ENCODE measurements around the gene MYO10.

Gene MYO10

DNA sequence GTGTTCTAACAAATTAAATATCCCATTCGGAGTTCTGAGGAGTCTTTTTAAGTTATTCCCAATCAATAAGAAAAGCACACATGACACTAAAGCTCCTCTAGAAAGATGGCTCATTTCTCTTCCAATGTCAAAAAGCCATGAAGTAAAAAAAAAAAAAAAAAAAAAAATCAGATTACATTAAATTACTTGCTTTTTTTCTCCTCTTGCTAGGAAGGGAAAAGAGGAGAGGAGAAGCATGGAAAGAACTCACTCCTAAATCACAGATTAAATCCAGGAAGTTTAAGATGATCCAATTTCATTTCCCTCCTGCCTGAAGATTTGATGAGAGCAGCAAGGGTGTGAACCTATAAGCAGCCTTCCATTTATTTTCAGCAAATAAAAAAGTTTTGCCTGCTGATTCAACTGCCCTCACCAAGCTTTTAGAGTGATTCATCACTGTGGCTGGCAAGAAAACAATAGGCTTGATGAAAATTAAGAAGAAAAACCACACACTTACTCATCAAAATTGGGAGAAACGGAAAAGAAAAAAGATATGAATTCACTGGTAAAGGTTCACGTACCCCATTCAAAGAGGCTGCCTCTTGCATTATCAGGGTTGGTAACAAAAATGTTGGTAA is 19.7 kb downstream of the MYO10 start:
- DNase-seq (ENCODE audit: low spot score): no peak

DNA sequence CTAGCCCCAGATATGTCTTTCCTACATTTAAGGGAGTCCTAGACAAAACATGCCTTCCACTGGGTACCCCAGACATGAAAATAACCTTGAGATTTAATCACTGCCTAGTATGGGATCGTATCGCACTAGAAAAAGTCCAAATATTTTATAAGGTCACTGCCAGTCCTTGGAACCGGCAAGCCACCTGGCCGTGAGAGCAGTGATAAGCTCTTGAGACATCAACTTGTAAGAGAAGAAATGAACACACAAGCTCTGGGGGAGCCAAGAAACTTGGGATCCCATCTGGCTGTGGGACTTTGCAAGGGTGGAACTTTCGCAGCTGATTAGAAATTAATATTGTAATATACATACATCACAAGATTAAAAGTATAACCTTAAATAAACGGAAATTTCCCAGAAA is 21.5 kb downstream of the MYO10 start:
- no peak for DNase-seq (ENCODE audit: low spot score)

DNA sequence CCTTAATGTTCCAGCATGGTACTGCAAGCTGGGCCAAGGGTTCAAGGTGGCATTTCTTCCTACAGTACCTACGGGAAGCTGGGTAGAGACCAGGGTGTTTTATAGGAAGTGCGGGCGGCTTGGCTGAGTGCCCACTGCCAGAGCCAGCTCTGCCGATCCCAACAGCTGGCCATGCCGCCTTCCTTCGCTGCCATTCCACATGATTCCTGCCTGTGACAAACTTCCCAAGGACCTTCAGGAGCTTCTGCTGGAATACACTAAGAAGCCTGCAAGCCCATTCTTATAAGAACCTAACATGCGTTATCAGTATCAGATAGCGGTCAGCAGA is 22.0 kb downstream of the MYO10 start:
- DNase-seq (ENCODE audit: low spot score): no peak

DNA sequence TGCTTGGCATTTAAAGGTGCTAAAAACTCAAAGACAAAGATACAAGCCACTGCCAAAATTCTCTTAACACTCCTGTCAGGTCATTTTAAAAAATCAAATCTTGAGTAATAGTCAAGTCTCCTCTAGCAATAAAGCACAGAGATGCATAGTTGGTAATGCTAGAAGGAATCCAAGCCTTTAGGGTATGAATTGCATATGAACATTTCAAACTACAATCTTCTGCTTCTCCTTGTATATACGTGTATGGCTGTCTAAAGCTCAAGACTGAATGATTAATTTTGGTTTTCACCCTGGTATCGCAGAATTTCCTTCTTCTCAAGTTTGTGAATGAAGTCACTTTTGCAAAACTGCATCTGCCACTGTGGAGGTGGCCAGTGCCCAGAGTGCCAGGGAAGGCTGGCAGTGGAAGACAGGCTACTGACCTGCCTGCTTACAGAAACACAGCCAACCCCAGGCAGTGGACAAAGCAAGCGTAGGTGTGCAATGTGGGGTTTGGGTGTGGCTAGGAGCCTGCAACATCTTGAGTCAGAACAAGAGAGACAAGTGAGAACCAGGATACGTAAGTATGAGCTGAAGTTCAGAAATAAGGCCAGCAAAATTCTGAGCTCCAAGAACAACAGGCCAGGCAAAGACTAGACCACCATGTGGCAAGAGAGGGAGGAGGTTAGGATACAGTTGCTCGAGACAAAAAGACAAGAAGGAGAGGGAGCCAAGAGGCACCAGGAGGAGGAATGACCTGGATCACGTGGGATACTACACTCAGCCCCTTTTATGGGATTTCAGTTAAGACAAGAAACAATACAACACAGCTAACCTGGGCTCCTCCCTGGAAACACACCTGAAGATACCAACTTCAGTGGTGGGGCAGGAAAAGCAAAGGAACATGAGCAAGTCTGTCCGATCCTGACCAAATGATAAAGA is 22.6 kb downstream of the MYO10 start:
- no peak for DNase-seq (ENCODE audit: low spot score)

DNA sequence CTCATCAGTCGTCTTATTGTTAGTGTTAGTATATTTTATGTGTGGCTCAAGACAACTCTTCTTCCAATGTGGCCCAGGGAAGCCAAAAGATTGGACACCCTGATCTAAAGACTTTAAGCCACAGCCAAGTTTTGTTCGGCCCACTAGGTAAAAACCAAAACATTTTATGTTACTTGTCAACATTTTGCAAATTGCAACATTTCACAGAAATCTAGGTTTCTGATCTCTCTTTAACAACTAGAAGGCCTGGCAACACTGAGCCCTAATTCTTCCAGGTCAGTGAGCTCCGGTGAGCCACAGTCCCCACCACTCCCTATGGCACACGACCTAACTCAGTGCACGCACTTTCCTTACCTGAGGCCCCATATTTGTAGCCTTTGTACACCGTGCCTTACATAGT is 24.0 kb downstream of the MYO10 start:
- no peak for DNase-seq (ENCODE audit: low spot score)

DNA sequence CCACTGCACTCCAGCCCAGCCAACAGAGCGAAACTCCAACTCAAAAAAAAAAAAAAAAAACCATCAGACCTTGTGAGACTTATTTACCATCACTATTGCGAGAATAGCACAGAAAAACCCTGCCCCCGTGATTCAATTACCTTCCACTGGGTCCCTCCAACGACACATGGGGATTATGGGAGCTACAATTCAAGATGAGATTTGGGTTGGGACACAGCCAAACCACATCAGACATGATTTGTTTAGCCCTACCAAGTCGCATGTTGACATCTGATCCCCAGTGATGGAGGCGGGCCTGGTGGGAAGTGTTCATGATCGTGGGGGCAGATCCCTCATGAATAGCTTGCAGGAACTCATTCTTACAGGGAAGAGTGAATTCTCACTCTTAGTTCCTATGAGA is 26.6 kb downstream of the MYO10 start:
- DNase-seq (ENCODE audit: low spot score): no peak

DNA sequence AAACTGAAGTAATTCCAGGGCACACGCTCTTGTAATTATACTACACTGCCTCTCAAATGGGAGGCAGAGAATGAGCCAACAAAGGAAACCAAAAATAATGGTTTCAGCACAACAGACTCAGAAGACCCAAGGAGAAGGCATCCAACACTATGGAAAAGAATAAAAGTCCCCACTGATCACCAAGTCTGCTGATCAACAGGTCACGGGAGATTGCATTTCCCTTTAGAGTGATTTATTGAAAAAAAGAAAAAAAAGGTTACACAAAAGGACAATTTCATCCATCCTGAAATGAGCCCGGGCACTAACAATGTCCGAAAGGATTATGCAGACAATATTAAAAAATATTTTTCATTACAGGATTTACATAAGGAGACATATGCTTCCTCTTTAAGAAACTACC is 28.8 kb downstream of the MYO10 start:
- DNase-seq (ENCODE audit: low spot score): no peak

DNA sequence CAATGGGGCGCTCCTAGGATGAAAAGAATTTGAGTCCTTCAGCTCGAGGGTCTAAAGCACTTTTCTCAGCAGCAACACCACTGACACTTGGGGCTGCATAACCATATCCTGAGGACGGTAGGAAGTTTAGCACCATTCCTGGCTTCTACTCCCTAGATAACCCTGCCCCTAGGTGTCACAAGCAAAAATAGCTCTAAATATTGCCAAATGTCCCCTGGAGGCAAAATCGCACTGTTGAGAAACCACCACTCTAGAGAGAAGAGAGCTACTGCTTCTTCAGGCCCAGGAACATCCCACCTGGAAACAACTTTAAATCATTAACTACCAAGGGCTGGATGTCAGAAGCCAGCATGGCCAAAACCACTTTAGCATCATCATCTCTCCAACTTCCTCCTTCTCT is 29.8 kb downstream of the MYO10 start:
- DNase-seq (ENCODE audit: low spot score): no peak

DNA sequence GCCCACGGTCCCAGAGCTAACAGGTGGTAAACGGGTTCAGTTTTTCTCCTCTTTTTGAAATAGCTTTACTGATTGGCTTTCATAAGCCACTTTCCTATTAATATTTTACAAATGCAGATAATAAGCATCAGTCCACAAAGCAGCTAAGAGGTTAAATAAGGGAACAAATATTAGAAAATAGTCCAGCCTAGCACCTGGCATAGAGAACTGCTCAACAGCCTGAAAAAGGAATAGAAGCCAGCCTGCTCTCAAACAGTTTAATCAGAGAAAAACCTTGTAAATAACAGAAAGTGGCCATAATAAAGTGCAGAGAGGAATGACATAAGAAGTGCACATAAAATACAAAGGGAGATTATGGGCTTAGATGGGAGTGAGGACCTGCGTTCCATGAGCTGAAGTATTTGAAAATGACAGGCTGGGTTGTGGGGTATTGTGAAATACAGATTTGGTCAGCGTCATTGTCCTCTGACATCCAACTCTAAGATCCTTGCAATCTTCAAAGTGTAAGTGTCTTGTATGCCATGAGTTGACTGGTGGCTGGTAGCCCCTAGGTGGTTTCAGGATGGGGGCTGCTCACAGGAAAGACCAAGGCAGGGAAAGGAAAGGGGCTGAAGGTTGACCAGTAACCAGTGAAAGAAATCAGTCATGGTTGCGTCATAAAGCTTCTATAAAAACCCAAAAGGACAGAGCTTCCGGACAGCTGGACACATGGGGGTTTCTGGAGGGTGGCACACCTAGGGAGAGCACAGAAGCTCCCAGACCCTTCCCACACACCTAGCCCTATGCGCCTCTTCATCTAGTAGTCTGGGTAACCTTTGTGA is 32.4 kb downstream of the MYO10 start:
- DNase-seq (ENCODE audit: low spot score): no peak

DNA sequence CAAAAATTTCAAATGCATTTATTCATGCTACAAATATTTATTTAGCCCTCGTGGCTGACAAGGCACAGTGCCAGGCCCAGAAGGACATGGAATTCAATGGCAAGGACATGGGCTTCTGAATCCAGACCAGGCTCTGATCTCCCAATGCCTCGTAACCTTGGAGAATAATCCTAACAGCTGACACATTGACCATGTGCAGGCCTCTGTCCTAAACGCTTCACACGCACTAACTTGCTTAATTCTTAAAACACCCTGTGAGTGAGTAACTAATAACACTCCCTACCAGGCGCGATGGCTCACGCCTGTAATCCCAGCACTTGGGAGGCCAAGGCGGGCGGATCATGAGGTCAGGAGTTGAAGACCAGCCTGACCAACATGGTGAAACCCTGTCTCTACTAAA is 33.2 kb downstream of the MYO10 start:
- DNase-seq (ENCODE audit: low spot score): no peak

DNA sequence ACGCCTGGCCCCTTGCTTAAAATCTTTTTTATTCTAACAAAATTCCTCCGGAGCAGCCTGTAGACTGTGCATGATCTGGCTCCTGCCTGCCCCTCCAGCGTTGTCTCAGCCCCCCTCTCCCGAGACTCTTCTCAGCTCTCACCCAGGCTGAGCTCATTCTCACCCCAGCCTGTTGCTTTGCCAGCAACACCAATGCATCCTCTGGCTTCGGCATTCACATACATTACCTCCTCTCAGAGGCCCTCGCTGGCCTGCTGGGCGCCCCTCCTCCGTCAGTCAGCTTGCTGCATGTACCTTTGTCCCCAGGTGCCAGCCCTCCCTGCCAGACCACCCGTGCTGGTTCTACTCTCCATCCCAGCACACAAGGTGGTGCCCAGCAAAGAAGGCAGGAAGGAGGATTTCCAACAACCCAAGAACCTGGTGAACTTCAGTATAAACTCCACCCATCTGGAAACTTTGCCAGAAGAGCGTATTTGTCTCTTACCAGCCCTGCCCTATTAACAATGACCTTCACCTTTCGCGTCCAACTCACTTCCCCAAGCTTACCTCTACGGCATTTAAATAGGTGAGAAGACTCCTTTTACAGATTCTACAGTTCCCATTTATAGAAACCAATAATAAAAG is 35.0 kb downstream of the MYO10 start:
- DNase-seq (ENCODE audit: low spot score): no peak

DNA sequence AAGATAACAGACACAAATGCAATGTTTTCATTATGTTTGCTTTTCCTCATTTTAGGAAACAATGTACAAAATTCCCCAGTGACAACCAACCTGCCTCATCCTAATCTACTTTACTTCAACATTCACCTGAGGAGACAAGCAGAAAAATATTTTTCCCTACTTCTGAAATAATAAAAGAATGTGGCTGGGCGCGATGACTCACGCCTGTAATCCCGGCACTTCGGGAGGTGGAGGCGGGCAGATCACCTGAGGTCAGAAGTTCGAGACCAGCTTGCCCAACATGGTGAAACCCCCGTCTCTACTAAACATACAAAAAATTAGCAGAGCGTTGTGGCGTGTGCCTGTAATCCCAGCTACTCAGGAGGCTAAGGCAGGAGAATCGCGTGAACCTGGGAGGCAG is 36.9 kb downstream of the MYO10 start:
- DNase-seq (ENCODE audit: low spot score): no peak

DNA sequence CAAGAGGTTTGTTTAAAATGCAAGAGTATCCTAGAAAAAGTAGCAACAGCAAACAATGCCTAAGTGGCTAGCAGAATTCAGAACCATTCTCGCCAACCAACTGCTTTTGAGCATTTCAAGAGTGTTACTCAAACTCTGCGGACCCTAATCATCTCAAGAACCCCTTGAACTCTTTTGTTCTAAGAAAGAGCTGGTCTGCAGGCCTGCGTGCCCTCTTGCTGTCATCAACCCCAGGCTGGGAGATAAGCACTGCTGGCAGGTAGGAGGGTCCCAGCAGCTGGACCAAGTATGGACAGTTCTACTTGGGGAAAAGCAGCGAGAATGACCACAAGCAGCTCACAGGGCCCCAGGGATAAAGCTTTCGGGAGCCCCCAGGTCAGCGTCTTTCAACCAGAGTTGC is 38.3 kb downstream of the MYO10 start:
- DNase-seq (ENCODE audit: low spot score): no peak

DNA sequence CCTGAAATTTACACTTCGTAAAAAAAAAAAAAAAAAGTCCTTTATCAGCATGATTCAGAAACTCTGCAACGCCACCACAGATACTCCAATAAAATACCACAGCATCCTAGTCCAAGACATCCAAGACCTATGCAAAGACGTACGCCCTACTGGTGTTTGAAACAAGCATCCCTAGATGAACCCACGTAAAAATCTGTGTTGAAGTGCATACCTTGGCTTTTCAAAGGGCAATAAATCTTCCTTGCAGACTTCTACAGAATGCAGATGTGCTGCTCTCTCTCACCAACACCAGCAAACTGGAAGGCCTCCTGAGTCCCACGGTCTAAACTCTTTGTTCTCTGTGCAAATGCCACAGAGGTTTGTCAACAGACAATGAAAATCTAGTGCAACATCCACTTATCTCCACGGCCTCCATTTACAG is 38.8 kb downstream of the MYO10 start:
- no peak for DNase-seq (ENCODE audit: low spot score)

DNA sequence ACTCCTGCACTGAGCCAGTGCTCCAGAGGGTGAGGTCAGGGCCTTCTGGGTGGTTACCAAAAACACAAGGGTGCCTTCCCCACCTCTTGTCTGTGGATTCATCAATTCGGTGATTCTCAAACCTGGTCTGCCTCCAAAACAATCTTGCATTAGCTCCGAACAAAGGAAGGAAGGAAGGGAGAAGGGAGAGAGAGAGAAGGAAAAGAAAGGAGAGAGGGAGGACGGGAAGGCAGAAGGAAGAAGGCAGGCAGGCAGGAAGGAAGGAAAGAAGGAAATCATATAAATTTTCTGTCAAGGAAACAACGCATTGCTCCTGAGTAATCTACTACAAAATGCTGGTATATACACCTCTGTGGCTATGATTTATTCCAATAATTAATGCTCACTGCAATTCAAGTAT is 39.3 kb downstream of the MYO10 start:
- DNase-seq (ENCODE audit: low spot score): no peak

DNA sequence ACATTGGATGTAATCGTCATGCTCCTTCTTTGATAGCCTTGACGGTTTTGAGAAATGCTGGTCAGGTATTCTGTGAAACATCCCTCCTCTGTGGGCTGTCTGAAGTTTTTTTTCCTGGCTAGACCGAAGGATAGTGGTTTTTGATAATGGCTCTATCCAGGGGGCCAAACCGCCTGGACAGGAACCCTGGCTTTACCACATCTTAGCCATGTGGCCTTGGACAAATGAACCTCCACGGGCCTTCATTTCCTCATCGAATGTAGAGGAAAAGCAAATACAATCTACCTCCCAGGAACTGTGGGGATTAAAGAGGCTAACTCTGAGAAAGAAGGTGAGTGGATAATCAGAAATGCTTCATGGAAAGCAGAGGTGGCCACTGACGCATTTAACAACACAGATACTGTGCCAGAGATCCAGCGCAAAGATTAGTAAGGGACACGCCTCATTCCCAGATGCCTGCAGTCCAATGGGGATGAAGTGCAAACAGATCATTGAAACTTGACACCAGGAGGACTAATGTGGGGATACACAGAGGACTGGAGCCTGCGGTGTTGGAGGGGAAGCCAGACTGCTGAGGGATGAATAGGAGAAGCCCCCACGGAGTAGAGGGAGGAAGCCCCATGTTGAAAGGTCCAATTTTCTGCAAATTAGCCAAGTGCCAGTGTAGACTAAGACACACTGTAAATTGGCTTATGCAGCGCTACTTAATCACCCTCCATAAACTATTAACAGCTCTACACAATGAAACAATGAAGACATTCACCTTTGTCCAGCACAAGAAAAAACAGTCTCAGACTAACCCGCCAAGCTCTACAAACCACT is 41.6 kb downstream of the MYO10 start:
- DNase-seq (ENCODE audit: low spot score): no peak

DNA sequence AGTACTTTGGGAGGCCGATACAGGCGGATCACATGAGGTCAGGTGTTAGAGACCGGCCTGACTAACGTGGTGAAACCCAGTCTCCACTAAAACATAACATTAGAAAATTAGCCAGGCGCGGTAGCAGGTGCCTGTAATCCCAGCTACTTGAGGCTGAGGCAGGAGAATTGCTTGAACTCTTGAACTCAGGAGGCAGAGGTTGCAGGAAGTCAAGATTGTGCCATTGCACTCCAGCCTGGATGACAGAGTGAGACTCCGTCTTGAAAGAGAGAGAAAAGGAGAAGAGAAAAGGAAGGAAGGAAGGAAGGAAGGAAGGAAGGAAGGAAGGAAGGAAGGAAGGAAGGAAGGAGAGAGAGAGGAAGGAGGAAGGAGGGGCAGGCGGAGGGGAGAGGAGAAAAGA is 45.1 kb downstream of the MYO10 start:
- DNase-seq (ENCODE audit: low spot score): no peak

DNA sequence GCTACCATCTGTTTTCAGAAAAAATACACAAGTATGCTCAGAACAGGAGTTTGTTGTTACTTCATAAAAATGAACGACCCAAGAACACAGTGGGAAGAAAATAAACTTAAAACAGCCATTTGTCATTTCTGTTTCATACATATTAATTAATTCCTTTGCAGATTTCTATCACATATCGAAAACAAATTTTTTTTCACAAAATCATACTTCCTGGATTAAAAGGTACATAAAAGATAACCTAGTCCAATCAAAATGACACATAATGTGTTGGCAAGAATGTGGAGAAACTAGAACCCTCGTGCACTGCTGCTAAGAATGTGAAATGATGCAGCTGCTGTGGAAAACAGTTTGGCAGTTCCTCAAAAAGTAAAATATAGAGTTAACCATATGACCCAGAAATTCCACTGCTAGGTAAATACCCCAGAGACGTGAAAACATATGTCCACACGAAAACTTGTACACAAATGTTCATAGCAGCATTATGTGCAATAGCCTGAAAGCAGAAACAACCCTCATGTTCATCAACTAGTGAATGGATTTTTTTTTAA is 46.0 kb downstream of the MYO10 start:
- DNase-seq (ENCODE audit: low spot score): no peak

DNA sequence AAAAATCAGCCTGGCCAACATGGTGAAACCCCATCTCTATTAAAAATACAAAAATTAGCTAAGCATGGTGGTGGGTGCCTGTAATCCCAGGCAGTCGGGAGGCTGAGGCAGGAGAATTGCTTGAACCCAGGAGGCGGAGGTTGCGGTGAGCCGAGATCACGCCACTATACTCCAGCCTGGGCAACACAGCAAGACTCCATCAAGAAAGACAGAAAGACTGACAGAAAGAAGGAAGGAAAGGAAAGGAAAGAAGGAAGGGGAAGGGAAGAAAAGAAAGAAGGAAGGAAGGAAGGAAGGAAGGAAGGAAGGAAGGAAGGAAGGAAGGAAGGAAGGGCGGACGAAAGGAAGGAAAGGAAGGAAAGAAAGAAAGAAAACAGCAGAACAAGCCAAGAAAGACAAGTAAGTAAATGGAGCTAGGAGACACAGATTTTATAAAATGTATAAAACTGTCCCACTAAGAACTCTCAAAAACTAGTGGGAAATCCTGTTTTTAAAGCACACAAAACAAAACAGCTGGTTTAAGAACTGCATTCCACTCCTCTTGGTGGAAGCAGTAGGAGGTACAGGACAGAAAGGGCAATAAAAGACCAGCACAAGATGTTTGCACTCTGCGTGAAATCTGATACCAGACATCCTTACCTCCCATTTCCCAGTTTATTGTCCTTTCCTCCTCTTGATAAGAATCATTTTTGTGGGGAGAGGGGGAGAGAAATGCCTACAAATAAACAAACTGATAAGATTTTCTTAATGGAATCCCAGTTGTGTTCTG is 46.7 kb downstream of the MYO10 start:
- DNase-seq (ENCODE audit: low spot score): no peak

DNA sequence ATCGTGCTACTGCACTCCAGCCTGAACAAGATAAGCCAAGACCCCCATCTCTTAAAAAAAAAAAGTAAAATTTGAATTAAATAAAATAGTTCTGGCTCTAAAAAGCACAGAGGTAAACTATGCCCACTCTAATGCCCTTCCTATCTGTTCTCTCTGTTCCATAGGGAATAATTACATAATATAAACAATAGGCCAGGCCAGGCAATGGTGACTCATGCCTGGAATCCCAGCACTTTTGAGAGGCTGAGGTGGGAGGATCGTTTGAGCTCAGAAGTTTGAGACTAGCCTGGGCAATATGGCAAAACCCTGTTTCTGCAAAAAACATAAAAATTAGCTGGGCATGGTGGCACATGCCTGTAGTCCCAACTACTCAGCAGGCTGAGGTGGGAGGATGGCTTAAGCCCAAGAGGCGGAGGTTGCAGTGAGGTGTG is 47.4 kb downstream of the MYO10 start:
- no peak for DNase-seq (ENCODE audit: low spot score)
